ENCODE data around the gene INHA. TPM values are rescaled to one million over a fixed set of nuclear protein-coding genes. Genes with fewer than 3 reads are reported as not detected.

Gene INHA
- total RNA-seq, 1 donor from 2014 or later, result 0.43 TPM

- H3K4me3 ChIP-seq, result peak overlapping the region; percentile 70
- intact Hi-C loops (cut with DNase I), result no loop called here
- no peaks in the 10 kb centered on the region for H3K9me3 ChIP-seq
- H3K27me3 ChIP-seq, result no peaks in the 10 kb centered on the region
- TF ChIP-seq, protein P1, sequence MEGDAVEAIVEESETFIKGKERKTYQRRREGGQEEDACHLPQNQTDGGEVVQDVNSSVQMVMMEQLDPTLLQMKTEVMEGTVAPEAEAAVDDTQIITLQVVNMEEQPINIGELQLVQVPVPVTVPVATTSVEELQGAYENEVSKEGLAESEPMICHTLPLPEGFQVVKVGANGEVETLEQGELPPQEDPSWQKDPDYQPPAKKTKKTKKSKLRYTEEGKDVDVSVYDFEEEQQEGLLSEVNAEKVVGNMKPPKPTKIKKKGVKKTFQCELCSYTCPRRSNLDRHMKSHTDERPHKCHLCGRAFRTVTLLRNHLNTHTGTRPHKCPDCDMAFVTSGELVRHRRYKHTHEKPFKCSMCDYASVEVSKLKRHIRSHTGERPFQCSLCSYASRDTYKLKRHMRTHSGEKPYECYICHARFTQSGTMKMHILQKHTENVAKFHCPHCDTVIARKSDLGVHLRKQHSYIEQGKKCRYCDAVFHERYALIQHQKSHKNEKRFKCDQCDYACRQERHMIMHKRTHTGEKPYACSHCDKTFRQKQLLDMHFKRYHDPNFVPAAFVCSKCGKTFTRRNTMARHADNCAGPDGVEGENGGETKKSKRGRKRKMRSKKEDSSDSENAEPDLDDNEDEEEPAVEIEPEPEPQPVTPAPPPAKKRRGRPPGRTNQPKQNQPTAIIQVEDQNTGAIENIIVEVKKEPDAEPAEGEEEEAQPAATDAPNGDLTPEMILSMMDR (IDR thresholded peaks at IDR 0.05), result no peak
- H3K36me3 ChIP-seq, result peaks cover 22% of the 10 kb centered on the region
- H3K27ac ChIP-seq, result peak overlapping the region; percentile 85
- peak; percentile 77 for DNase-seq
- peaks cover 24% of the 10 kb centered on the region for H3K4me1 ChIP-seq
- ATAC-seq, result peak; percentile 38
Observed at GRCh38 chr2:219542931-219543595, 29.0 kb upstream of the INHA start.

GRCh38 chr2:219543596-219544358 lies 28.3 kb upstream of the INHA start, which contains the start of the genes CHPF and TMEM198:
CHPF (minus strand) TSS chr2:219543809; CDS start chr2:219543538, 271 bp downstream.
TMEM198 (plus strand) TSS chr2:219544028; CDS start chr2:219544728, 700 bp downstream.
- Histone ChIP-seq H3K27me3 (no peaks in the 10 kb centered on the region), H3K27ac (peak within 1 kb of the TSS; percentile 85)
- peak; percentile 90 for ATAC-seq

GRCh38 chr2:219544567-219544966 lies 27.5 kb upstream of the INHA start:
- H3K9me3 ChIP-seq, result no peaks in the 10 kb centered on the region
- intact Hi-C loops (cut with DNase I), result no loop called here
- H3K4me3 ChIP-seq, result peak overlapping the region; percentile 70
- DNase-seq (no peak), ATAC-seq (no peak)
- no peaks in the 10 kb centered on the region for H3K27me3 ChIP-seq
- H3K36me3 ChIP-seq, result peaks cover 14% of the 10 kb centered on the region
- peaks cover 24% of the 10 kb centered on the region for H3K4me1 ChIP-seq
- peak overlapping the region; percentile 85 for H3K27ac ChIP-seq
- TF ChIP-seq, protein P1 (IDR thresholded peaks at IDR 0.05), result no peak

More at GRCh38 chr2:219543596-219544358, 28.3 kb upstream of the INHA start, which contains the start of the genes CHPF and TMEM198:
- Histone ChIP-seq H3K36me3 (peaks cover 22% of the 10 kb centered on the region), H3K4me1 (peaks cover 24% of the 10 kb centered on the region), H3K9me3 (no peaks in the 10 kb centered on the region), H3K4me3 (peak within 1 kb of the TSS; percentile 70)
- TF ChIP-seq, protein P1 (IDR thresholded peaks at IDR 0.05), result no peak
- intact Hi-C loops (cut with DNase I), result no loop called here
- DNase-seq, result peak; percentile 98

DNA sequence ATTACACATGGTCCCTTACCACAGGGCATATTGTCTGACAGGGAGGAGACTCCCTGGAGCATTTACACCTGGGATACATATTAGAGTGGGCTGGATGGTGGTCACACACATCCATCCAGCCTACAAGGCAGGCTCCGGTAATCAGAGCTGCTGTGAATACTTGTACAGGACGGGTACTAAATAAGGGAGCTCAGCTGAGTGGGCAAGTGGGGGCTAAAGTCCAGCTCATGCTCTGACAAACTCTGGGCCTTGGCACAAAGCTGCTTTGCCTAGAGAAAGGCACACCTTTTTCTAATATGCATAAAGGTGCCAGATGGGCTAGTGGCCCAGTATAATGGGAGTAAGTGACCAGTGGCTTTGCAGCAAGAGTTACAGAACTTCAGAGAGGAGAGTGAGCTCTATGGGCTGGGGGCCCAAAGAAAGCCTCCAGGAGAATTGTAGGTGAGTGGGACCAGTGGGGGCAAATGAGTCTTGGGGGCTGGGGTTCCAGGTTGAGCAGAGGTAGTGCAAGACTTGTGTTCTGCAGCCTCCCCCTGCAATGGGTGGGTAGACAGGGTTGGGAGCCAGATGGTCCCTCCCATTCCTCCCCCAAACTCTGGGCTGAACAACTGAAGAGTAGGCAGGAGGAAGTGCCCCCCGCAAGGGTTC lies 26.7 kb upstream of the INHA start:
- Histone ChIP-seq H3K4me1 (peaks cover 24% of the 10 kb centered on the region), H3K9me3 (no peaks in the 10 kb centered on the region), H3K27me3 (no peaks in the 10 kb centered on the region), H3K36me3 (peaks cover 5% of the 10 kb centered on the region), H3K4me3 (no peak overlapping the region), H3K27ac (no peak overlapping the region)
- intact Hi-C loops (cut with DNase I), result no loop called here
- ATAC-seq, result no peak
- TF ChIP-seq, protein P1 (IDR thresholded peaks at IDR 0.05), result no peak
- no peak for DNase-seq

GRCh38 chr2:219545943-219546352 lies 26.2 kb upstream of the INHA start:
- Histone ChIP-seq H3K4me3 (no peak overlapping the region), H3K27me3 (no peaks in the 10 kb centered on the region), H3K27ac (no peak overlapping the region), H3K36me3 (peaks cover under 1% of the 10 kb centered on the region), H3K9me3 (no peaks in the 10 kb centered on the region), H3K4me1 (peaks cover 24% of the 10 kb centered on the region)
- DNase-seq (no peak), ATAC-seq (no peak)
- TF ChIP-seq, protein P1 (IDR thresholded peaks at IDR 0.05), result no peak
- intact Hi-C loops (cut with DNase I), result no loop called here
